Fibroblast of lung (primary cell): ENCODE results near the gene PPP4C.

Experiments
- EZH2 ChIP-seq: IDR thresholded peaks from 2 replicates; pipeline ENCODE4 v1.5.1; 2012; ENCODE audit warnings: low read length, control low read depth, mild to moderate bottlenecking; ENCODE audit errors: missing control alignments
- TF ChIP-seq, protein P1 (sequence below), 2 donors: IDR thresholded peaks in 1 of 2; conservative IDR thresholded peaks in 1 of 2; 1 replicate in 1 of 2; 2 replicates in 1 of 2; pipeline ENCODE4 v1.5.1; 2011 to 2012; ENCODE audit warnings: low read length in 2 of 2, control low read depth in 1 of 2, inconsistent platforms in 1 of 2, low read depth in 1 of 2, mild to moderate bottlenecking in 1 of 2

DNA sequence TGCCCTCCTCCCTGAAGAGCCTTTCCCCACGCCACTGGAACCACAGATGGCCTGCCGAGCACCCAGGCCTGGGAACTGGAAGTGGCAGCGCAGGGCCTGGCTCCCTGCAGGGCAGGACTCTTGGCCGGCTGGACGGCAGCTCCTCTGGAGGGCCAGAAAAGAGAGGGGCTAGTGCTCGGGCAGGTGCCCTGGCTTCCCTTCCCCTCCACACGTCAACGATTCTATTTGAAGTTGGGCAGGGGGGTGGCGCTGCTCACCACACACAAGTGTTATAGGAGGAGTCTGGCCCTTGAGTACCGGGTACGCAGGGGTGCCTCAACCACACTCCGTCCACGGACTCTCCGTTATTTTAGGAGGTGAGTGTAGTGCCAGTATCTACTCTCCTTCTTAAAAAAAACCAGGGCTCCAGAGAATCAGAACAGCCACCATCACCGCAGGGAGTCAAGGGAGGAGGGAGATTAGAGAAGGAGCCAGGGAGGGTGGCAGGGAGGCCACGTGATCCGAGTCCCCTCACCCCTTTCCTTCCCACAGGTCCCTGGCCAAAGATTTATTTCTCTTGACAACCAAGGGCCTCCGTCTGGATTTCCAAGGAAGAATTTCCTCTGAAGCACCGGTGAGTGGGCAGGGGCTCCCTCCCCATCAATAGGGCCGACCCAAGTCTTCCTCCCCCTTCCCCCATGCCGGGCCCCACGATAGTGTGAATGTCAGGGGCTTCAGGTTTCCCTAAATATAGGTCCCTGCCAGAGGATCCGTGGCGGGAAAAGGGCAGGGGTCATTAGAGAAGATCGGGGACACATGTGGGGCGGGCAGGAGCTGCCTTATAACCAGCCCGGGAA lies 11.7 kb upstream of the PPP4C start:
- TF ChIP-seq, protein P1, sequence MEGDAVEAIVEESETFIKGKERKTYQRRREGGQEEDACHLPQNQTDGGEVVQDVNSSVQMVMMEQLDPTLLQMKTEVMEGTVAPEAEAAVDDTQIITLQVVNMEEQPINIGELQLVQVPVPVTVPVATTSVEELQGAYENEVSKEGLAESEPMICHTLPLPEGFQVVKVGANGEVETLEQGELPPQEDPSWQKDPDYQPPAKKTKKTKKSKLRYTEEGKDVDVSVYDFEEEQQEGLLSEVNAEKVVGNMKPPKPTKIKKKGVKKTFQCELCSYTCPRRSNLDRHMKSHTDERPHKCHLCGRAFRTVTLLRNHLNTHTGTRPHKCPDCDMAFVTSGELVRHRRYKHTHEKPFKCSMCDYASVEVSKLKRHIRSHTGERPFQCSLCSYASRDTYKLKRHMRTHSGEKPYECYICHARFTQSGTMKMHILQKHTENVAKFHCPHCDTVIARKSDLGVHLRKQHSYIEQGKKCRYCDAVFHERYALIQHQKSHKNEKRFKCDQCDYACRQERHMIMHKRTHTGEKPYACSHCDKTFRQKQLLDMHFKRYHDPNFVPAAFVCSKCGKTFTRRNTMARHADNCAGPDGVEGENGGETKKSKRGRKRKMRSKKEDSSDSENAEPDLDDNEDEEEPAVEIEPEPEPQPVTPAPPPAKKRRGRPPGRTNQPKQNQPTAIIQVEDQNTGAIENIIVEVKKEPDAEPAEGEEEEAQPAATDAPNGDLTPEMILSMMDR (conservative IDR thresholded peaks at IDR 0.05 in 1 of 2, IDR thresholded peaks at IDR 0.05 in 1 of 2; ENCODE audit: low read depth in 1 of 2, low read length in 2 of 2), result peak; percentile 14 to 20
- no peak for TF ChIP-seq EZH2
